Putamen (tissue), 1 donor: ENCODE data around the gene COL15A1.

Source experiments
- DNase-seq: peaks from one replicate; pipeline ENCODE4 v3.0.0-alpha.2; 2016; ENCODE audit warnings: low spot score

The COL15A1 gene

DNA sequence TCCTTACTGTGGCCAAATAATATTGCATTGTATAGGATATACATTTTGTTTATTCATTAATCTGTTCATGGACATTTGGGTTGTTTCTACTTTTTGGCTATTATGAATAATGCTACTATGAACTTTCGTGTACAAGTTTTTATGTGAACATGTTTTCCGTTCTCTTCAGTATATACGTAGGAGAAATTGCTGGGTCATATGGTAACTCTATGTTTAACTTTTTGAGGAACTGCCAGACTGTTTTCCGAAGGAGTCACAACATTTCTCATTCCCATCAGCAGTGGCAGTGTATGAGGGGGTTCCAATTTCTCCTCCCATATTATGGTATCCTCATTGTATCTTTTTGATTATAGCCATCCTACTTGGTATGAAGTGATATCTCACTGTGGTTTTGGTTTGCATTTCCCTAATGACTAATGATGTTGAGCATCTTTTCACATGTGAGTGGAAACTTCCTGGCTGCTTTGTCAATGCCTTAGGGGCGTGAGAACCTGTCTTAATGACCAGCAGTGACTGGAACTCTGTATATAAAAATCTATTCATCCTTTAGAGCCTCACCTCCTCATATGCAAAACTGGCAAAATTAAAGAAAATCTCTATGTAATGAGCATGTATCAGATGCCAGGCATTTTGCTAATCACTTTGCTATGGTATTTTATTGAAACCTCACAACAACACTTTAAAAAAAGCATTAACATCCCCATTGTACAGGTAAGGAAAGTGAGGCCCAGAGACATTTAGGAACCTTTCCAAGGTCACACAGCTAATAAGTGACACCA, 113.4 kb downstream of the COL15A1 start:
- DNase-seq = no peak

DNA sequence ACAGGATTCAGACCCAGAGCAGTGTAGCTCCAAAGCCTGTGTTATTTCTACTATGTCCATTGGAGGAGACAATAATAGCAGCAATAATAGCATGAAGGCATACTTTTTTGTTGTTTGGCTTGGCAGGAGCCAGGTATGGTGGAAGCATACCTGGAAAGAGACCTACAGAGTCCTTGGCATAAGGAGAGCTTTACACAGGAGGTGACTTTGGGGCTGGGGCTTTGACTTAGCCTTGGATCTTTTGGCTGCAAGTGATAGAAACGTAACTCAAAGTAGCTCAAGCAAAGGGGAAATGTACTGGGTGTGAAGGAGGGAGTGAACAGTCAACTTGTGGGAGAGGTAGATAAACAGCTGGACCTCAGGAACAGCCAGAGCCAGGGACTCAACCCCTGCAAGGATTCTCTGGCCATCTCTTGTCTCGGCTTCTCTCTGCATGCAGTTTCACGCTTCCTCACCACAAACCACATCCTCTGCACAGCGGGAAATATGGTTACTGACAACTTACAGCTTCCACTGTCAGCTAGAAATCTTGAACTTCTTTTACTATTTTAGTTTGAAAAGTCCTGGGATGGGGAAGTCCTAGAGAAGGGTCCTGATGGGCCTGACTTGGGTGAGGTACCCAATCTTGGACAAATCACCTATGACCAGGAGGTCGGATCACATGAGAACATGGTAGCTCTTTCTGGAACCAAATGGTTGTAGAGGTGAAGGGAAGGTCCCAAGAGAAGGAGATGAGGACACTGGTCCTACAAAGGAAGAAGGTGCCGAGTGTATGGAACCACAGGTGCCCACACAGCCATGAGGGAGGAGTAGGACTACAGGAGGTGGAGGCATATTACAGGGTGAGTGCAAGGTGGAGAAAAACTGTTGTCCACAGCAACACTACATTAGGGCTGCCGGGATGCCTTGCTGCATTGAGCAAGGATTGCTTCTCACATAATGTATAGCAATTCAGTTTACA, 114.2 kb downstream of the COL15A1 start:
- peak; percentile 31 for DNase-seq

DNA sequence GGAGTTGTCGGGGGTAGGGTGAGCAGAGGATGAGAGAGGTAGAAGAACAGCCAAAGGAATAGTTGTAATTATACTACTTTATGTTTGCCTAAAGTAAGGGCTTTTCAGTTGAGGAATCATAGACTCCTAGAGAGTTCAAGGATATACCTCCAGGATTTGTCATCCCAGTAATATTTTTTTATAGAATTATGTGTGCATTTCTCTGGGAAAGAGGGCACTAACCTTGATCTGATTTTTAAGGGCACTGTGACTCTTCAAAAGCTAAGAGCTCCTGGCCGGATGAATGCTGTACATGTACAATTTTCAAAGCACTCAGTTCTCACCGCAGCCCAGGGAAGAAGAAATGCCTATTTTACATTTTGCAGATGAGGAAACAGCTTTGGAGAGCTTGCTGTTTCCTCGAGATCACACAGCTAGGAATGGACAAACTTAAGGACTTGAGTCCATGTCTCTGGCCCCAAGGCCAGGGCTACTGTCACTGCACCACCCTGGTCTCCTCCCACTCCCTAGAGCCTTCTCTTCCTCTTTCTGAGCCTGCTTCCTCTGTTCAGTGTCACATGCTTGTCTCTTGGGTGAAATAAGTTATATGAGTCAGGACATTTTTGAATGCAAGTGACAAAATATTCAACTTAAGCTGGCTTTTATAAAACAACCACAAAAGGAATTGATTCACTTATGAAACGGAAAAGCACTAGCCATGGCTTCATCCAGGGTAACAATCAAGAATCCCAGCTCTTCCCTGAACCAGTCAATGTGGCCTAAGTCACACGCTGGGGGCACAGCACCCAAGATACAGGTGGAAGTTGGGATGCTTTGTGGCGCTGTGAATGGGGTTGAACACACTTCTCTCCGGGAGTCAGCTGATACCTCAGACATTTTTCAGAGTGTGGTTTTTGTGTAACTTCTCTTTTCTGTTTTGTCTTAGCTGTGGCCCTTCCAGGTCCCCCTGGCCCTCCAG, 115.5 kb downstream of the COL15A1 start:
- peak; percentile 46 for DNase-seq

DNA sequence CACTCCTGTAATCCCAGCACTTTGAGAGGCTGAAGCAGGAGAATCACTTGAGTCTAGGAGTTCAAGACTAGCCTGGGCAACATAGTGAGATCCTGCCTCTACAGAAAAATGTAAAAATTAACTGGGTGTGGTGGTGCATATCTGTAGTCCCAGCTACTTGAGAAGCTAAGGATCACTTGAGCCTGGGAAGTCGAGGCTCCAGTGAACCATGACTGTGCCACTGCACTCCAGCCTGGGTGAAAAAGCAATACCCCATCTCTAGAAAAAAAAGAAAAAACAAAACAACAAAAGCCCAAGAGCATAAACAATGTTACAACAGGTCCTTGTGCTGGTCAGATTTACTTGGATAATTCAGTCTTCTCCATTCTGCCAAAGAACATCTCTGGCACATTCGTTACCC, 116.9 kb downstream of the COL15A1 start:
- no peak for DNase-seq

DNA sequence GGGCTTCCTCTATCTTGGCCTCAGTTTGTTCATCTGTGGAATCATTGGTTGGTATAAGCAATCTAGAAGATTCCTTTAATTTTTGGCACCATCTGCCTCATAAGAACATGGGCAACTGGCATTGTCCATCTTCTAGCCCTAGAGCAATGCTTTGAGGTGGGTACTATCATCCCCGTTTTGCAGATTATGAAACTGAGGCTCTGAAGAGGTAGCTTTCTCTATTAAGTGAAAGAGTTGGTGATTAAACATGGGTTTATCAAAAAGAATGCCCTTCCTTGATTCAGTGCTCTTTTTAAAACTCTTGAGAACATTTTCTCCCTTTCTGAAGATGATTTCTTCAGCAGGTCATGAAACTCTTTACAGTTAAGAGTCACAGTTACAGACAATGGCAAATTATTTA, 118.8 kb downstream of the COL15A1 start:
- DNase-seq = no peak

DNA sequence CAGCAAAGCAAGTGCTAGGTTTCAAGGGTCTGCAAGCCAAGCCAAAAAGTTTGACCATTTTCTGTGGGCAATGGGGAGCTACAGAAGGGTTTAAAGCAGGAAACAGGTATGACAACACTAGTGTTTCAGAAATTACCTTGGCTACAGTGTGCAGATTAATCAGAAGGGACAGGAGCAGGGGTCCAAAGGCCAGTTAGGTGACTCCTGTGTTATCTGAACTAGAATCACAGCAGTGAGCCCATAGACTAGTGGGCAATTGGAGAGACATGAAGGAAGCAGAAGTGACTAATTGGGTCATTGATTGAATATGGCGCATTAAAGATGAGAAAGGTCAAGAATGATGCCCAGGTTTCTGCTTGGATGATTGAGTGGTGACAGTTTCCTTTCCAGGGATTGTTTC, 119.8 kb downstream of the COL15A1 start:
- no peak for DNase-seq

DNA sequence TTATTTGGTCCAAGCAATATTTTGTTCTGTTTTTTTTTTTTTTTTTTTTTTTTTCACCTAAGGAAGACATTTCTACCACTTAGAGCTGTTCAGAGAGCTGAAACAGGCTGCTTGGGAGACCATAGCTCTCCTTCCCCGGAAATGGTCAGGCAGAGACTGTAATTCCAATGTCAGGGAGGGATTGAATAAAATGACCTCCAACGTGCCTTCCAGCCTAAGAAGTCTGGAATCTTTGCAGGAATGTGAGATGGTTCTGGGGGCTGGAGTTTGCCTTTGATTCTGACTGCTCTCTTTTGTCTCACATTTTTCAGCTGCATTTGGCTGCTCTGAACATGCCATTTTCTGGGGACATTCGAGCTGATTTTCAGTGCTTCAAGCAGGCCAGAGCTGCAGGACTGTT, 122.9 kb downstream of the COL15A1 start:
- no peak for DNase-seq

DNA sequence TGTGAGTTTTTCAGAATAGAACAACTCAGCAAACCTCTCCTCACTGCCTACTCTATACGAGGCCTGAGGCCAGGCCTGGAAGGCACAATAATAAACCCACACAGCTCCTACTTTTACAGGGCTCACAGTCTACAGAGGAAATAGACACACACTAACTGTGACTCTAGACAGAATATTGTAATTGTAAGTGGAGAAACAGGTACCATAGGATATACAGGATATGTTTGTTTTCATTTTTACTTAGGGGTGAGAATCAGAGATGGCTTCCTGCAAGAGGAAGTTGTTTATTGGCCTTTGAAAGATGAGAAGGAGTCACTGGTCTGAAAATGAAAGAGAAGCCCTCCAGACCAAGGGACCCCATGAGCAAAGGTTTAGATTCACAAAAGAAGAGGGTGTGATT, 125.4 kb downstream of the COL15A1 start:
- DNase-seq = no peak

DNA sequence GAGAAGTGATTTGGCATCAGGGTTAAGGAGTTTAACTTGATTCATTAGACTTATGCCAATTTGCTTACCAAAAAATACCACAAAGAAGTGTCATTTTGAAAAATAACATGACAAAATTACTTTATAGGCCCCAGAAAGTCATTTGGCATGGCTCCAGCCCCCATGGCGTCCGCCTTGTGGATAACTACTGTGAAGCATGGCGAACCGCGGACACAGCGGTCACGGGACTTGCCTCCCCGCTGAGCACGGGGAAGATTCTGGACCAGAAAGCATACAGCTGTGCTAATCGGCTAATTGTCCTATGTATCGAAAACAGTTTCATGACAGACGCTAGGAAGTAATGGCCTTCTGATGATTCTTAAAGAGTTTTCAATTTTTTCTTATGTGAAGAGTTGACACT, 125.8 kb downstream of the COL15A1 start:
- no peak for DNase-seq

DNA sequence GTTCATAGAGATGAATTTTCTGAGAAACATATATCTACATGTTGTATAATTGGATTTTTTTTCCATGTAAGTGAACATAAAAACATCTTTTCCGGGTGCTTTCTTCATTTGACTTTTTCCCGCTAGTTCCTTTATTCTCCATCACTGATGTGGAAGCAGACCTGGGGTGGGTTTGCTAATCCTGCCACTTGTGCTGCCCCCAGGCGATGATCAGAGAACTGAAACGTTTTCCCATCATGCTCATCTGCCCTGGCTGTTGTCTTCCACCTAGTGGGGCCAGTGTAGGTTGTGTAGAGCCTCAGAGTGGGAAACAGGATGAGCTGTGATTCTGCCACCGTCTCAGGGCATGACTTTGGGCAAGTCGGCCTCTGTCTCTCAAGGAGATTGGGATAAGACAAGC, 127.0 kb downstream of the COL15A1 start:
- DNase-seq = no peak

DNA sequence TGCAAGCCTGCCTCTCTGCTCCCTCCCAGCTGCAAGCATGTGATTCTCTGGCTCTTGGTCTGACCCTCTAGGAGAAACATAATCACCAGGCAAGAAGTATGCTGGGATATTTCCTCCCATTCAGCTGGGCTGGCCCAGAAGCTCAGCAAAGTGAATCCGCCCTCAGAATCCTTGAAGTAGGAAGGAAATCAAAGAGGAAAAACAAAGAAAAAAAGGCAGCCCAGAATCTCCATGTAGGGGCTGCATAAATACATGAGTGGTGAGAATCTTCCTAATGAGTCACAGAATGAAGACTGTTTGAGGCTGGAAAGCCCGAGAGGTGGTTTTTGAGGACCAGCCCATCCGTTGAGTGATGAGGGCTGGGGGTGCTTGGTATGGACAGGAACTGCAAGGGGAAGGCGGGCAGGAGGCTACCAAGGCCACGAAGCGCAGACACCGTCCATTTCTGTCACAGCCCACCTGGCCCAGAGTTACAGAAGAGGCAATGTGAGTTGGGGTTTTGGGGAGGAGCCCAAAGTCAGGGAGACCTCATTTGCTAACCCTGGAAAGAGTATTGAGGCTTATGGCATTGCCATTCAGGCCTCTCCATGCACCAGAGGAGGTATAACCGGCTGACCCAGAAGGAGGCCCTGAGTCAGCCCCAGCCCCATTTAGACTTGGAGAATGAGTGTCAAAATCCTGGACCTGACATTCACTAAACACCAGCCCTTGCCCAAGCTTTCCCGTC, 127.8 kb downstream of the COL15A1 start:
- DNase-seq = no peak

DNA sequence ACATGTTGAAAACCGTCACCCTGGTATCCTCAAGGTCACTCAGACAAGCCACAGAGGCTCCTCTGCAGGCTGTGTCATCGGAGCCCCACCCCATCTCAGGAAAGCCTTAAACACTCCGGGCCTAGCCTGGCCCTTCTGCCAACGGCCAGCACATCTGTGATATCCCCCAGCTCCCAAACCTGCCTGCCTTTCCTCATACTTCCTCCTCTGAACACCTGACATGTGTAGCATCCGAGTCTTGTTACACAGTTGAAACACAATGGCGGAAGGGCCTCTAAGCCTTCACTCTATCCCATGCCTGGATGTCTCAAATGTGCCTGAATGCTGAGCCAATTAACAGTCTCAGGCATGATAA, 128.3 kb downstream of the COL15A1 start:
- DNase-seq = no peak

DNA sequence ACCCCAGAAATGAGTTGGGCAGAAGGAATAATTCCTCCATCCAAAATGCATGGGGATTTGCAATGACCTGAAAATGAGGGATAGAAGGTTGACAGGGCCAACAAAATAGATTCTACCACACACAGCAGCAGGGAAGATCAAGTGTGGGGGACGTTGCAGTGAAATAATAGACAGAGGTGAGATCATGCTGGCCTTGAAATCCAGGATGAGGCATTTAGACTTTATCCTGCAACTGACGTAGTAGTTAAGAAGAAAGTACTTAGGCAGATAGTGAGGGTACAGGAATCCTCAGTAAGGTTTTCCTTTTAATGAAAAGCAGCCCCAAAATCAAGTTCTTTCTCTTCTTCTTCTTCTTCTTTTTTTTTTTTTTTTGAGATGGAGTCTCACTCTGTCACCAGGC, 129.6 kb downstream of the COL15A1 start:
- DNase-seq = no peak

DNA sequence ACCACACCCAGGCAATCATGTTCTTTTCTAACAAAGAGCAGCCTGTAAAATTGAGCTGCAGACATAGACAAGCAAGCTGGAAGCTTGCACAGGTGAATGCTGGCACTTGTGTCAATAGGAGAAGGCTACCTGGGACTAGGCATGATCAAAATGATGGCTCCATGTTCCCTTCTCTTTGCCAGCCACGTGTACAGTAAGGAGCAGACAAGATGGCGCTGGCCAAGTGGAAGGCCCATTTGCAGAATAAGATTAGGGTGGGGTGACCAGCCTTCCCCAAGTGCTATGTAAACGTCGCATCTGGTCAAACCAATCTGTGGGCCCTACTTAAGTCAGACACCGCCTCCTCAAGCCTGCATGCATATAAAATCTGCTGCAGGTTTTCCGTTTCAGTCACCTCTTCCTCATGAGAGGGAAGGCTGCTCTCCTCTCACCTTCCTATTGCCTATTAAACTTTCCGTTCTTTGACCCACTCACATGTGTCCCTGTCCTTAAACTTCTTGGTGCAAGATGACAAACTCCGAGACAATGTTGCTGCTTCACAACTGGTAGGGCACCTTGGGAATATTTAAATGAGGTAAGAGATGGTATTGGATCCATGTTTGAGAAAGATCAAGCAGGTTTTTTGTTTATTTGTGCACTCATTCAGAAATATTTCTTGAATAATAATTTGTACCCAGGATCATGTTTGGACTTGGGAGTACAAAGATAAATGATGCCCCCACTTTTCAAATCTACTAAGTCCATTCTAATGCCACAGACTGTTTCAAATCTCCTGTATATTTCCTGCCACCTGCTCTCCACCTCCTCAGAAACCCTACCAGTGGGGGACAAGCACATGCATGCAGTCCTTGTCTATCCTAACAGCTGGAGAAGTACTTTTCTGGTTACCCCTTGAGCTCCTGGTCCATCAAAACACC, 130.5 kb downstream of the COL15A1 start:
- no peak for DNase-seq

DNA sequence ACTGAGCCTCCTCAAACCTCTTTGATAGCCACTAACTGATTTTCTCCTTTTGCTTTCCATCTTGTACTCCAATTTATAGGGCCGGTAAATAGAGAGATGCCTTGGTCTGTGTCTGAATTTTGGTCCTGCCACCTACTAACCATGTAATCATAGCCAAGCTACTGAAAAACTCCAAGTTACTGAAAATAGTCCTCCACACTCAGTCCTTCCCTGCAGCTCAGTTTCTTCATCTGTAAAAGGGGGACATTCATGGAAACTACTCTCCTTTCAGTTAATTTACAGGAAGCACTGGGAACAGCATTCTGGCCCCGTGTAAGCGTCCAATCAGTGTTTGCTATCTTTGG, 131.2 kb downstream of the COL15A1 start:
- DNase-seq = no peak

DNA sequence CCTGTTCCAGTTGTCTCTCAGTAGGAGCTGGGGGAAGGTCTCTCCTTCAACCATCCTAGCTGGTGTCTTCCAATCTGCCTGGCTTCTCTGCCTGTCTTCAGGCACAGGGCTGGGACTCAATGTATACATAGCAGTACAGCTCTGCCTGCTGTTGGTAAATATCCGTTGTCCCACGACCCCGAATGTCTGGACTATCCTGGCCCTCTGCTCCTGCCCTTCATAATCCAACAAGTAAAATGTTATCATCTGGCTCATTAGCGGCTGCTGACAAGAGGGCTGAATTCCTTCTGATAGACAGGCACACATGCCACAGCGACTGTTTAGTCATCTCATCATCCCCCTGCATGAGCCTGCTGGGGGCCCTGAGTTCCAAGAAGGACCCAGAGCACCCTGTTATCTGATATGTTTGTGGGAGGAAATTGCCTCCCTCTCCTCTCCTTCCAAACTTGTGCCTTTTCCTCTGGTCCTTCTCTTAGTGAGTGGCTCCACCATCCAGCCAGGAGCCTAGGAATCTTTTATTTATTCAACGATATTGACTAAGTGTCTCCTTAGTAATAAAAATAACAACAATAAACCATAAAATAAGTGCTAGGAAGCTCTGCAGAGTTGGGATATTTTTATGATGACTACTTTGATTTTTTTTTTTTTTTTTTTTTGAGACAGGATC, 131.7 kb downstream of the COL15A1 start:
- DNase-seq = no peak

DNA sequence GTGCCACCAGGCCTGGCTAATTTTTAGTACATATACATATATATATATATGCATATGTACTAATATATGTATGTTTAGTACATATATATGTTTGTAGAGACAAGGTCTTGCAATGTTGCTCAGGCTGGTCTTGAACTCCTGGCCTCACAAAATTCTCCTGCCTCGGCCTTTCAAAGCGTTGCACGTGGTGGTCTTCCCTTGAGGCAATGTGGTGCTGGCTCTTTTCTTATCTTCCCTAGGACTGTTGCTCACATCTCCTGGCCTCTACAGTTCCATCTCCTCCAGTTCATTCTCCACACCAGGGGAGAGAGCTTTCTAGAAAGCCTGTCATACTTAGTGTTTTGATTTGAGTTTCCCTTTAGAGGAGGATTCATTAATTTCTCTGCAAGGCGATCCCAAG, 132.3 kb downstream of the COL15A1 start:
- no peak for DNase-seq

DNA sequence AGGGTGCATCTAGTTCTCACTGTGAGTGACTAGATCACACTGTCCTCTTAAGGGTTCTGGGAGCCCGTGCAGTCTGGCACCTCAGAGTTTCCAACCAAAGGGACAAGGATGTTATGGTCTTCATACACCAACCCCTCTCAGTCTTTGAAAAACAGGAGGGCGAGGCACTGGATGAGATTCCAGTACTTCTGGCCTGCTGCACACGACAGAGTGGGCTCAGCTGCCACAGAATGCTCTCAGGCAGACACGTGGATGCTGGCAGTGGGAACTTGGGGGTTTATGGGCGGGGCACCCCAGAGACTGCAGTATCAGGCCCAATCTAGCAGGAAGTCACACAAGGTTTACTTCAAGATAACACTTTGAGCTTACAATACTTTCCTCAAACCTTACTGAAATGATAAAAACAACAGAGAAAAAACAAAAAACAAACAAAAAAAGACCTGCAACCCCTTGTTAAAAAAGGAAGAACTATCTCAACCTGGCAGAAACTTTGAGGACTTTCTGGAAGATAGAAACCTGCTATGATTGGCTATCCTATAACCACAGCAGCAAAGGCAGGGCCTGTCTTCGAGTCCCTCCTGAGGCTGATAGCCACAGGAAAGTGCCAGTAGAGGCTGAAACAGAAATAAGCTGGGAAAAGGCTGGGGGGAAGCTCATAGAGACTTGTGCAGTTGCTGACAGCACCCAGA, 132.9 kb downstream of the COL15A1 start:
- DNase-seq = no peak

DNA sequence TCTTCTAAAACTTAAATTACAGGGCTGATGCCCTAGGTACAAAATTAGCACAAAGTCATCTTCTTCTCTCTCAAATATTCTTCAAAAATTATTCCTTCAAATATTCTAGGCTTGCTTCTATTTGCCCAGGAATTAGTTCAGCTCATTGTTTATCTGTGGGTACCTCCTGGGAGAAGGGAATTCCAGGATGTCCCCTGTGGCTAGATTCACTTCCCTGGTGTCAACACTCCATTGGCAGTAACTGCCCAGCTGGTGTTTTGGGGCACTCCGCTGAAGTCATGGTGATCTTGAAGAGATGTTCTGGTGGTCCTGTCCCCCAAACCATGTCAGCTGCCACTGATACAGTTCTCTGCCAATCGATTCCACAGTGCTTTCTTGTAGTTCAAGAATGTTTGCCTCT, 135.0 kb downstream of the COL15A1 start:
- DNase-seq = no peak
